Mesenchymal stem cell (in vitro differentiated cells and primary cell): ENCODE measurements around the gene PSMD13.

Experiments
- DNase-seq: peaks from one replicate; pipeline ENCODE4 v3.0.0-alpha.2; 2013
- H2AFZ ChIP-seq: one replicate; pipeline ENCODE4 v1.6.1; 2013; ENCODE audit warnings: low read depth, mild to moderate bottlenecking, control low read depth, inconsistent platforms, low read length, moderate library complexity
- H2AK5ac ChIP-seq: 2 replicates; pipeline ENCODE4 v1.6.1; 2013; ENCODE audit warnings: low read length, moderate library complexity, mild to moderate bottlenecking, inconsistent platforms; ENCODE audit not compliant: severe bottlenecking
- H2BK120ac ChIP-seq: one replicate; pipeline ENCODE4 v1.6.1; 2013; ENCODE audit warnings: low read depth, mild to moderate bottlenecking, inconsistent platforms, low read length, moderate library complexity
- H2BK12ac ChIP-seq, 2 experiments: one replicate each; pipeline ENCODE4 v1.6.1; 2013; ENCODE audit warnings: inconsistent platforms in 2 of 2, low read length in 2 of 2, mild to moderate bottlenecking in 2 of 2, moderate library complexity in 2 of 2, control low read depth in 1 of 2
- H2BK15ac ChIP-seq: one replicate; pipeline ENCODE4 v1.6.1; 2013; ENCODE audit warnings: mild to moderate bottlenecking, low read depth, inconsistent platforms; ENCODE audit not compliant: poor library complexity, severe bottlenecking
- H2BK5ac ChIP-seq: 2 replicates; pipeline ENCODE4 v1.6.1; 2013; ENCODE audit warnings: low read depth, mild to moderate bottlenecking, low read length, control low read depth, inconsistent platforms; ENCODE audit not compliant: poor library complexity, severe bottlenecking
- H3K14ac ChIP-seq, 2 experiments: one replicate each; pipeline ENCODE4 v1.6.1; 2013; ENCODE audit warnings: inconsistent platforms in 2 of 2, low read length in 2 of 2, control low read depth in 1 of 2, mild to moderate bottlenecking in 1 of 2, moderate library complexity in 1 of 2
- H3K18ac ChIP-seq, 2 experiments: one replicate each; pipeline ENCODE4 v1.6.1; 2013; ENCODE audit warnings: inconsistent platforms in 2 of 2, low read length in 2 of 2, control low read depth in 1 of 2, low read depth in 1 of 2, mild to moderate bottlenecking in 1 of 2
- H3K23ac ChIP-seq, 2 experiments: one replicate each; pipeline ENCODE4 v1.6.1; 2013; ENCODE audit warnings: inconsistent platforms in 2 of 2, low read length in 2 of 2, mild to moderate bottlenecking in 2 of 2, moderate library complexity in 2 of 2, control low read depth in 1 of 2
- H3K27ac ChIP-seq: 2 replicates; pipeline ENCODE4 v1.5.1; 2013; ENCODE audit warnings: mild to moderate bottlenecking, moderate library complexity, low read length, control low read depth, inconsistent platforms; ENCODE audit not compliant: poor library complexity, severe bottlenecking
- H3K27me3 ChIP-seq, 2 experiments: 2 replicates each; pipeline versions ENCODE4 v1.6.1 to v1.7.0; 2013; ENCODE audit warnings: low read length in 2 of 2, mild to moderate bottlenecking in 2 of 2, moderate library complexity in 2 of 2, control low read depth in 1 of 2, inconsistent platforms in 1 of 2; ENCODE audit not compliant: control insufficient read depth in 1 of 2, insufficient read depth in 1 of 2
- H3K36me3 ChIP-seq, 2 experiments: 2 replicates each; pipeline versions ENCODE4 v1.6.1 to v1.7.0; 2013; ENCODE audit warnings: low read length in 2 of 2, control low read depth in 1 of 2, inconsistent platforms in 1 of 2, low read depth in 1 of 2, mild to moderate bottlenecking in 1 of 2; ENCODE audit not compliant: insufficient read depth in 2 of 2, control insufficient read depth in 1 of 2
- H3K4ac ChIP-seq, 2 experiments: one replicate each; pipeline ENCODE4 v1.6.1; 2013; ENCODE audit warnings: inconsistent platforms in 2 of 2, low read length in 2 of 2, mild to moderate bottlenecking in 2 of 2, moderate library complexity in 2 of 2, control low read depth in 1 of 2, low read depth in 1 of 2
- H3K4me1 ChIP-seq: 2 replicates; pipeline ENCODE4 v1.6.1; 2013; ENCODE audit warnings: low read depth, low read length, control low read depth; ENCODE audit not compliant: control insufficient read depth, insufficient read depth
- H3K4me2 ChIP-seq: 2 replicates; pipeline ENCODE4 v1.6.1; 2013; ENCODE audit warnings: low read length, mild to moderate bottlenecking, inconsistent platforms; ENCODE audit not compliant: poor library complexity, severe bottlenecking
- H3K4me3 ChIP-seq, 2 experiments: 2 replicates each; pipeline versions ENCODE4 v1.5.1 to v1.7.0; 2013; ENCODE audit warnings: low read length in 2 of 2, mild to moderate bottlenecking in 2 of 2, control low read depth in 1 of 2, low read depth in 1 of 2; ENCODE audit not compliant: insufficient read depth in 1 of 2
- H3K79me1 ChIP-seq: replicated peaks from 2 replicates; pipeline ENCODE4 v1.6.1; 2013; ENCODE audit warnings: mild to moderate bottlenecking, control low read depth, low read length, inconsistent platforms; ENCODE audit not compliant: poor library complexity, severe bottlenecking
- H3K9ac ChIP-seq: 2 replicates; pipeline ENCODE4 v1.7.0; 2013; ENCODE audit warnings: mild to moderate bottlenecking, low read length, moderate library complexity
- H3K9me3 ChIP-seq: 2 replicates; pipeline ENCODE4 v1.7.0; 2013; ENCODE audit warnings: mild to moderate bottlenecking, low read length; ENCODE audit not compliant: control insufficient read depth
- H4K8ac ChIP-seq: one replicate; pipeline ENCODE4 v1.6.1; 2013; ENCODE audit warnings: inconsistent platforms, mild to moderate bottlenecking, low read length, moderate library complexity
- H4K91ac ChIP-seq: one replicate; pipeline ENCODE4 v1.6.1; 2013; ENCODE audit warnings: mild to moderate bottlenecking, low read length, inconsistent platforms
- WGBS: methylation state at CpG from one replicate; pipeline ENCODE4 v1.1.7; 2013; ENCODE audit warnings: mixed read lengths; 5-methylcytosine and 5-hydroxymethylcytosine counted together

The PSMD13 gene

GRCh38 chr11:209275-210121 is 27.3 kb upstream of the PSMD13 start:
- Histone ChIP-seq H2AK5ac (peak overlapping the region; percentile 47), H4K91ac (peak overlapping the region; percentile 29), H3K18ac (peak overlapping the region in 1 of 2 experiments; percentile 44), H3K9me3 (no peaks in the 10 kb centered on the region), H2BK5ac (peak overlapping the region; percentile 4), H2BK120ac (no peak overlapping the region), H3K4me2 (peak overlapping the region; percentile 85), H4K8ac (peak overlapping the region; percentile 45), H3K4me3 (peak overlapping the region; percentile 80 to 97), H3K36me3 (peaks cover 62 to 66% of the 10 kb centered on the region in 2 experiments), H3K23ac (no peak overlapping the region), H3K4ac (peak overlapping the region; percentile 35 to 71), H3K27ac (peak overlapping the region; percentile 88), H2AFZ (no peak overlapping the region), H3K79me1 (peaks cover 18% of the 10 kb centered on the region), H2BK15ac (no peak overlapping the region), H3K9ac (peak overlapping the region; percentile 98), H3K27me3 (no peaks in the 10 kb centered on the region), H3K14ac (peak overlapping the region in 1 of 2 experiments; percentile 74), H2BK12ac (peak overlapping the region in 1 of 2 experiments; percentile 48), H3K4me1 (peaks cover 57% of the 10 kb centered on the region)
- WGBS: 60% methylated on average over 29 of the region's 29 CpGs
- peak; percentile 44 for DNase-seq

- Histone ChIP-seq H3K4me3 (peak overlapping the region; percentile 80 to 97), H4K8ac (no peak overlapping the region), H3K9ac (peak overlapping the region; percentile 98), H3K14ac (no peak overlapping the region), H3K4me1 (peaks cover 50% of the 10 kb centered on the region), H3K27ac (peak overlapping the region; percentile 88), H3K27me3 (no peaks in the 10 kb centered on the region), H3K79me1 (peaks cover 14% of the 10 kb centered on the region), H3K4ac (no peak overlapping the region), H2BK120ac (no peak overlapping the region), H3K18ac (no peak overlapping the region), H2BK15ac (peak overlapping the region; percentile 33), H2AK5ac (peak overlapping the region; percentile 40), H3K9me3 (no peaks in the 10 kb centered on the region), H4K91ac (peak overlapping the region; percentile 29), H2BK12ac (no peak overlapping the region), H3K23ac (no peak overlapping the region), H2AFZ (no peak overlapping the region), H2BK5ac (peak overlapping the region; percentile 4), H3K36me3 (peaks cover 62% of the 10 kb centered on the region in 2 experiments), H3K4me2 (peak overlapping the region; percentile 85)
- WGBS: 87% methylated on average over 9 of the region's 9 CpGs
- DNase-seq: peak; percentile 77
These were observed 26.5 kb upstream of the PSMD13 start for GRCh38 chr11:210122-210802.

GRCh38 chr11:210803-211180 is 26.0 kb upstream of the PSMD13 start:
- H2BK120ac ChIP-seq: no peak overlapping the region
- 92% methylated on average over 5 of the region's 5 CpGs for WGBS

GRCh38 chr11:211295-211694 is 25.5 kb upstream of the PSMD13 start:
- Histone ChIP-seq H3K79me1 (peaks cover 14% of the 10 kb centered on the region), H3K27me3 (no peaks in the 10 kb centered on the region), H2BK5ac (no peak overlapping the region), H2AFZ (no peak overlapping the region), H3K27ac (peak overlapping the region; percentile 88), H2BK12ac (no peak overlapping the region), H4K91ac (no peak overlapping the region), H4K8ac (no peak overlapping the region), H3K4me1 (peaks cover 40% of the 10 kb centered on the region), H3K14ac (no peak overlapping the region), H3K4ac (no peak overlapping the region), H3K18ac (no peak overlapping the region), H3K36me3 (peaks cover 65 to 68% of the 10 kb centered on the region in 2 experiments), H3K23ac (no peak overlapping the region), H3K4me3 (no peak overlapping the region), H2AK5ac (peak overlapping the region; percentile 27), H2BK15ac (peak overlapping the region; percentile 39), H3K9me3 (no peaks in the 10 kb centered on the region), H2BK120ac (no peak overlapping the region), H3K9ac (peak overlapping the region; percentile 98), H3K4me2 (no peak overlapping the region)
- 97% methylated on average over 5 of the region's 5 CpGs for WGBS
- DNase-seq: no peak

More at GRCh38 chr11:210803-211180, 26.0 kb upstream of the PSMD13 start:
- Histone ChIP-seq H3K79me1 (peaks cover 14% of the 10 kb centered on the region), H3K4me1 (peaks cover 45% of the 10 kb centered on the region), H2AFZ (no peak overlapping the region), H3K9me3 (no peaks in the 10 kb centered on the region), H3K4ac (no peak overlapping the region), H3K23ac (no peak overlapping the region), H3K18ac (no peak overlapping the region), H4K91ac (no peak overlapping the region), H2BK12ac (no peak overlapping the region), H3K27ac (peak overlapping the region; percentile 88), H3K14ac (no peak overlapping the region), H3K4me2 (no peak overlapping the region), H3K9ac (peak overlapping the region; percentile 98), H2BK5ac (no peak overlapping the region), H2BK15ac (no peak overlapping the region), H3K27me3 (no peaks in the 10 kb centered on the region), H3K36me3 (peaks cover 62 to 63% of the 10 kb centered on the region in 2 experiments), H2AK5ac (peak overlapping the region; percentile 9), H3K4me3 (peak overlapping the region in 1 of 2 experiments; percentile 97), H4K8ac (no peak overlapping the region)
- DNase-seq: no peak
